Body of pancreas (tissue), 4 donors: ENCODE measurements around the gene RBPJL. TPM values are rescaled to one million over a fixed set of nuclear protein-coding genes. Genes with fewer than 3 reads are reported as not detected.
A peak's percentile ranks its signal among the peaks of the same experiment; 100 is the strongest.

Source experiments
- ATAC-seq: fragments of 150-250 bp; one replicate; pipeline ENCODE4 v1.9.1; 2016
- DNase-seq, 4 donors: peaks; one replicate each; pipeline ENCODE4 v3.0.0-alpha.2; 2019
- H3K27ac ChIP-seq, 4 donors: fragments of 200-600 bp; sonication (generic); 1 replicate in 3 of 4; 2 replicates in 1 of 4; pipeline versions ENCODE4 v1.5.1 to v1.6.1; 2016 to 2019; ENCODE audit warnings: mild to moderate bottlenecking in 1 of 4, mixed read lengths in 1 of 4, moderate library complexity in 1 of 4
- H3K27me3 ChIP-seq, 2 donors: fragments of 200-600 bp; sonication (generic); one replicate each; pipeline ENCODE4 v1.6.0; 2016; ENCODE audit warnings: mild to moderate bottlenecking in 1 of 2
- H3K36me3 ChIP-seq, 2 donors: fragments of 200-600 bp; sonication (generic); replicated peaks in 1 of 2; 2 replicates each; pipeline ENCODE4 v1.5.1; 2016; ENCODE audit warnings: low read depth in 2 of 2; ENCODE audit not compliant: insufficient read depth in 1 of 2
- H3K4me1 ChIP-seq: fragments of 200-600 bp; sonication (generic); one replicate; pipeline ENCODE4 v1.6.0; 2016
- H3K4me3 ChIP-seq, 2 donors: fragments of 200-600 bp; sonication (generic); 1 replicate in 1 of 2; 2 replicates in 1 of 2; pipeline ENCODE4 v1.5.1; 2016 to 2019
- H3K9me3 ChIP-seq, 3 donors: fragments of 200-600 bp; sonication (generic); 1 replicate in 2 of 3; 2 replicates in 1 of 3; pipeline ENCODE4 v1.5.1; 2016
- CTCF ChIP-seq, 7 experiments: fragments of 450-650 bp in 4 of 7; fragments of 200-600 bp in 3 of 7; sonication (generic) in 3 of 7; IDR thresholded peaks; one replicate each; pipeline ENCODE4 v1.5.1; 2016 to 2019; ENCODE audit warnings: antibody characterized with exemption in 7 of 7
- POLR2A ChIP-seq, 3 donors: fragments of 450-650 bp; IDR thresholded peaks; one replicate each; pipeline ENCODE4 v1.6.1; 2016; ENCODE audit warnings: antibody characterized with exemption in 3 of 3, mild to moderate bottlenecking in 2 of 3
- WGBS, 2 donors: methylation state at CpG; one replicate each; pipeline ENCODE4 v1.1.5; 2017; 5-methylcytosine and 5-hydroxymethylcytosine counted together
- intact Hi-C: fragments of 100-400 bp; cut with DNase I; formaldehyde crosslinking; loops from one replicate; pipeline ENCODE4 v1.15.1; 2023
- total RNA-seq, 2 donors: library from RNA; depleted of rRNA; stranded (reverse); fragments of >200 nt; gene quantifications; one replicate each; pipeline ENCODE4 v1.1.0, GENCODE V29; 2016

RBPJL gene
- total RNA-seq, 2 donors from 2014 or later, result 306 to 837 TPM

DNA sequence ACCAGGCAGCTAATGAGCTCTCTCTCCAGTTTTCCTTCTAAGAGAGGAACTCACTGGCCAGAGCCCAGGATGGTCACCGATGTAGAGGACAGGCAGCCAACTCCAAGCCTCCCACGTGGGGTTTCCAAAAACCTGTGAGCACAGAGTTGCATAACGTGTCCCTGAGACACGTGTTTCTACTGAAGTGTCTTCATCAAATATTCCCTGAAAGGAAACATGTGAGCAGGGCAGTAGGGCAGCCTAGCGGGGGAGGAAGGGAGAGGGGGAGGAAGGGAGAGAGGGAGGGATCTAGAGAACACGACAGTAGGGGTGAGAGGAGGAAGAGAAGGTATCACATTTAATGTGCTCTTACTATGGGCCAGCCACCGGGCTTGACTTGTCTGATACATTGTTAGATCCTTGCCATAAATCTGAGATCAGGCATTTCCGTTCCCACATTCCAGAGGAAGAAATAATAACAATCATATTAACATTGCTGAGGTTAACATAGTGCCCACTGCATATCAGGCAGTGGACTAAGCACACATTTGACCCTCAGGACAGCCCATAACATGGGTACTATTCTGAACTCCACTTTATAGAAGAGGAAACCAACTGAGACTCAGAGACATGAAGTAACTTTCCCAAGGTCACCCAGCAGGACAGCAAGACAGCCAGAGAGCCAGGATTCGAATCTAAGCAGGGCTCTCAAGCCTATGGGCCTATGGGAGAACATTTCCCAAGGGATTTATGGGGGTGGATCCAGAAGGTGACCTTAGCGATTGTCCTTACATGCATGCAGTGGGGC, 51.8 kb downstream of the RBPJL start:
- H3K4me1 ChIP-seq, result peaks cover 52% of the 10 kb centered on the region
- H3K4me3 ChIP-seq, result no peak overlapping the region

DNA sequence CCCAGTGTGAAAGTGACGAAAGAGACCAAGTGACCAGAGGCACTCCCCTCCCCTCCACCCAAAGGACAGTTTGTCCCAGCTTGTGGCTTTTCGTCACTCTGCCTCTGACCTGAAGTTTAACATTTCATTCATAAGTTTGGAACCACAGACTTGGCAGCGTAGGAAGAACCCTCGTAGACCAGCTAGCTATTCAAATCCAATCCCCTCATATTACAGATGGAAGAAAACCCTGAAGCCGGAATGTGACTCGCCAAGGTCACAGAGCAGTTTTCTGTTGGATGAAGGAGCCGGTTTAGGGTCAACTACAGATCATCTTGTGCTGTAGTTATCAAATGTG, 52.4 kb downstream of the RBPJL start:
- peak overlapping the region; percentile 72 to 94 (median 82) for H3K27ac ChIP-seq
- peaks cover 57% of the 10 kb centered on the region for H3K4me1 ChIP-seq
- DNase-seq (peak in 3 of 4 donors; percentile 57 to 78 (median 65)), ATAC-seq (no peak)
- no peaks in the 10 kb centered on the region for H3K27me3 ChIP-seq
- no peak for TF ChIP-seq POLR2A (IDR thresholded peaks at IDR 0.05)
- no peak for TF ChIP-seq CTCF (IDR thresholded peaks at IDR 0.05)
- intact Hi-C loops, result no loop called here
- H3K9me3 ChIP-seq, result no peaks in the 10 kb centered on the region
- no peak overlapping the region for H3K4me3 ChIP-seq
- 57 to 60% methylated on average over 7 of the region's 7 CpGs for WGBS, 2 donors
- no peaks in the 10 kb centered on the region for H3K36me3 ChIP-seq

More for the DNA sequence above, 51.8 kb downstream of the RBPJL start:
- H3K27ac ChIP-seq, result peak overlapping the region; percentile 46 to 94 (median 82)
- no peaks in the 10 kb centered on the region for H3K36me3 ChIP-seq
- no peaks in the 10 kb centered on the region for H3K27me3 ChIP-seq
- WGBS, 2 donors, result 36 to 50% methylated on average over 10 of the region's 10 CpGs
- peak; percentile 54 to 86 (median 74) for DNase-seq
- TF ChIP-seq CTCF (IDR thresholded peaks at IDR 0.05) (peak in 1 of 7 experiments; percentile 8), POLR2A (IDR thresholded peaks at IDR 0.05) (peak in 2 of 3 donors; percentile 34 to 44)
- H3K9me3 ChIP-seq, result no peaks in the 10 kb centered on the region
- ATAC-seq, result peak; percentile 5
- intact Hi-C loops, result no loop called here

DNA sequence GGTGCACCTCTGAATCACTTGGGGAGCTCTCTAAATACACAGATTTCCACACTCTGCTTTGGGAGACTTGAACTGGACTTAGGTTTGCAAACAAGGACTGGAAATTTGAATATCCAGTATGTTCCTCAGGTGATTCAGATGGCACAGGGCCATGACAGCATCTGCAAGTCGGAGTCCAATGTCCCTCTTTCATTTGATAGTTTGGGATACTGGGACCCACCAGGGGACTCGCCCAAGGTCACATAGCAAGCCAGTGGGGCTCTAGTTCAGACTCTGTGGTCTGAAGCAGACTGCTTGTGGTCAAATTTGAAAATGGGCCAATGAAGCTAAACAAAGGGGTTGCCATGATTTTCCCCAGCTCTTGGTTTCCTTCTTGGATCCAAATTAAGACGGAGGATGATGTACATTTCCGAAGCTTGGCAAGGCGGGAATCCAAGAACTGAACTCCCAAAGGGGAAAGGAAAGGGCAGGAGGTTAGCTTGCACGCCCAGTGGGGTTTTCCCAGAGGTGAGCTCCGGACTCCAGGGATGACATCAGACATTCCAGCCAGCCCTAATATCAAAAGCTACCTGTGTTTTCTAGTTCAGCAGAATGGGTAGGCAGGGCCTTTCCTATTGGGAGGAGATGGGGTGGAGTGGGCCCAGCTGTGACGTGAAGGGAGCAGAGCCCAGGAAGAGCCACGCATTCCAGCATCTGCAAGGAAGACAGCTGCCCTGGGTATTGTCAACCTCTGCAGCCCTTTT, 52.9 kb downstream of the RBPJL start:
- H3K36me3 ChIP-seq, result no peaks in the 10 kb centered on the region
- no peaks in the 10 kb centered on the region for H3K9me3 ChIP-seq
- peaks cover 60% of the 10 kb centered on the region for H3K4me1 ChIP-seq
- intact Hi-C loops, result no loop called here
- 62 to 72% methylated on average over 9 of the region's 9 CpGs for WGBS, 2 donors
- H3K27ac ChIP-seq, result peak overlapping the region; percentile 72 to 94 (median 82)
- no peaks in the 10 kb centered on the region for H3K27me3 ChIP-seq
- TF ChIP-seq CTCF (IDR thresholded peaks at IDR 0.05), result no peak
- peak in 2 of 3 donors; percentile 36 to 51 for TF ChIP-seq POLR2A (IDR thresholded peaks at IDR 0.05)
- H3K4me3 ChIP-seq, result no peak overlapping the region
- ATAC-seq (peak; percentile 13), DNase-seq (peak; percentile 54 to 78 (median 58))

GRCh38 chr20:45361793-45362192, 55.2 kb downstream of the RBPJL start:
- Histone ChIP-seq H3K27me3 (no peaks in the 10 kb centered on the region), H3K36me3 (no peaks in the 10 kb centered on the region), H3K27ac (peak overlapping the region in 3 of 4 donors; percentile 78 to 94 (median 85)), H3K9me3 (no peaks in the 10 kb centered on the region), H3K4me3 (no peak overlapping the region), H3K4me1 (peaks cover 66% of the 10 kb centered on the region)
- no peak for ATAC-seq
- no peak for DNase-seq
- TF ChIP-seq POLR2A (IDR thresholded peaks at IDR 0.05), result no peak
- TF ChIP-seq CTCF (IDR thresholded peaks at IDR 0.05), result no peak
- intact Hi-C loops, result no loop called here
- 13 to 22% methylated on average over 6 of the region's 6 CpGs for WGBS, 2 donors
